Hematopoietic multipotent progenitor cell treated with erythropoietin and hydrocortisone succinate and interleukin-3 and kit ligand, for 6 days (in vitro differentiated cells): ENCODE data around the gene MS4A1.
"Not testable (repeated sequence)": the region's sequence is repeated elsewhere in the genome, so short reads cannot be mapped to it uniquely, and the experiment has no call there.

Source experiments
- DNase-seq: peaks from one replicate; pipeline ENCODE4 v3.0.0-alpha.2; 2015

The MS4A1 gene

GRCh38 chr11:60504219-60504905, 48.7 kb downstream of the MS4A1 start:
- peak; percentile 10 for DNase-seq

- not testable (repeated sequence) for DNase-seq
Observed at GRCh38 chr11:60509609-60510008, 54.0 kb downstream of the MS4A1 start.

GRCh38 chr11:60510209-60510608, 54.6 kb downstream of the MS4A1 start:
- not testable (repeated sequence) for DNase-seq

- no peak for DNase-seq
Observed at GRCh38 chr11:60511393-60511792, 55.7 kb downstream of the MS4A1 start.

GRCh38 chr11:60512651-60513225, 57.1 kb downstream of the MS4A1 start:
- DNase-seq: no peak

- peak; percentile 2 for DNase-seq
Observed at GRCh38 chr11:60513496-60514460, 58.1 kb downstream of the MS4A1 start.

GRCh38 chr11:60515144-60515855, 59.7 kb downstream of the MS4A1 start, which contains the start of gene MS4A13:
Gene MS4A13 (plus strand): TSS chr11:60515392. CDS start chr11:60518084, 2,692 bp downstream.
- no peak for DNase-seq
